Stimulated activated CD4-positive, alpha-beta T cell treated with anti-CD3 and anti-CD28 coated beads, TNF-alpha, amount 100 ng/mL, for 48 hours (primary cell): ENCODE data around the gene DNMT3B.
"Not testable (repeated sequence)": the region's sequence is repeated elsewhere in the genome, so short reads cannot be mapped to it uniquely, and the experiment has no call there.

Experiments
- DNase-seq, 3 donors: peaks; one replicate each; pipeline ENCODE4 v3.0.0-alpha.2; 2020; ENCODE audit warnings: low read depth in 3 of 3

Gene DNMT3B

DNA sequence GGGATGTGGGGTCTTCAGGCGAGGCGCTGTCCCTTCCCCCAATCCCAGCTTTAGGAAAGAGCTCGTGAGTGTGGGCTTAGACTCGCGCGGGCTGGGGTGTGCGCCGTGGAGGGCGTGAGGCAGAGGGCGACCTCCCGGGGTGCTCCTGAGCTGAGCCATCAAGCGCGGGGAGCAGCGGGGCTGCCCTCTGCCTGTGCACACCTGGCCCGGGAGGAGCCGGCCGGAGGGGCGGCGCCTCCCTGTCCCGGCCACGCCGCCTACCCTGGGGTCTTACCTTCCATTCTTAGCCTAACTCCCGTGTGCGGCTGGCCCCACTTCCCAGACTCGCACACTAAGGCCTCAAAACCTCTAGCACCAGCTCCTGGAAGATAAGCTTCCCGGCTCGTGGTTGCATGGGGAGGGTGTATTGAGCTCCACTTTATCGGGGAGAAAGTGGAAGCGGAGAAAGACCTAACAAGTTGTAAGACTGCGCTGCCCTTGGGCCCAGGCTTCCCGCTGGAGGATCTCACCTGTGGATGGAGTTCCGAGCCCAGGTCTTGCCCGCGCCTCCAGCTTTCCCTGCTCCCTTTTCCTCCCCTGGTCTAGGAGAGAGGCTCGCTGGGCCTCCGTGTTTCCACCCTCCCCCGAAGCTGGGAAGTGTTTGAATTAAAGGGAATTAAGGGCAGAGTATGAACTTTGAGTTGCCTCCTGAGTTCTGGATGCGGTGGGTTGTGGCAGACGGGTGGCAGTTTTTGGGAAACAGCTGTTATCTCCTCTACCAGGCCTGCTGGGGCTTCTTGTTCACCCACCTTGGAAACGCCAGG, 1.2 kb downstream of the DNMT3B start:
- no peak for DNase-seq

DNA sequence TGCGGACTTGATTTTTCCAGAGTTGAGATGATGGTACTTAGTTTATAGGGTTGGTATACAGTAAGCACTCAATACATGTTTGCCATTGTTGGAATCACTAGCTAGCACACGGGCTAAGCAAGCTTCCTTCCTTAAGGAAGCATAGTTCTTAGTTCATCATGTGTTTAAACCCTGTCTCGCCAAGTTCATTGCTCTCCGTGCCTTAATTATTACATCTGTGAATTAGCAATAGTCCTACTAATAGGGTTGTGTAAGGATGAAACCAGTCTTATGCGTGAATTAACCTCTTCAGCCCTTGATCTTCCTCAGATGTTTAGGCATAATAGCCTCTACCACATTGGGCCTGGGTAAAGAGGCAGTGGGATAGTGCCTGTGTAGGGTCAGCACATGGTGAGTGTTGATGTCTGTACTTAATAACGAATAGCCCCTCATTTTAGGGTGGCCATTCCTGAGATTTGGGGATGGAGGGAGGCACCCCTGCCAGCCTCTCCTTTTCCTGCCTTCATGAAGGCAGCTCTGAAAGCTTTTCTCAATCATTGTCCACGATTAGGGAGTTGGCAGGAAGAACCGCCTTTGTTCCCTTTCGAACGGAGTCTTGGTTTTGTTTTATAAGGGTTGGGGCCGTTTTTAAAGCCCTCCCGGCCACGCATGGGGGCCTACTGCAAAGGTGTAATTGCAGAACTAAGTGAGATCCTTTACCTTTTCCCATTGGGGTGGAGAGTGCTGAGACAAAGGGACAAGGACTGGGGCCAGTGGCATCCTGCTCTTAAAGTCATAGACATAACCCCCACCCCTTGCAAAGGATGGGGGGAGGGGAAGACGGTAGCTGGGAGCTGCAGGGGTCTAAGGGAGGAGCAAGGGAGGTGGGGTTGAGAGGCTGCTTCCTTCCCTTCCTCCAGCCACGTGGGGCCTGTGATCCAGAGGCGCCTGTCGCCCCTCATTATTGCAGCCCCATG, 2.1 kb downstream of the DNMT3B start:
- DNase-seq = no peak

DNA sequence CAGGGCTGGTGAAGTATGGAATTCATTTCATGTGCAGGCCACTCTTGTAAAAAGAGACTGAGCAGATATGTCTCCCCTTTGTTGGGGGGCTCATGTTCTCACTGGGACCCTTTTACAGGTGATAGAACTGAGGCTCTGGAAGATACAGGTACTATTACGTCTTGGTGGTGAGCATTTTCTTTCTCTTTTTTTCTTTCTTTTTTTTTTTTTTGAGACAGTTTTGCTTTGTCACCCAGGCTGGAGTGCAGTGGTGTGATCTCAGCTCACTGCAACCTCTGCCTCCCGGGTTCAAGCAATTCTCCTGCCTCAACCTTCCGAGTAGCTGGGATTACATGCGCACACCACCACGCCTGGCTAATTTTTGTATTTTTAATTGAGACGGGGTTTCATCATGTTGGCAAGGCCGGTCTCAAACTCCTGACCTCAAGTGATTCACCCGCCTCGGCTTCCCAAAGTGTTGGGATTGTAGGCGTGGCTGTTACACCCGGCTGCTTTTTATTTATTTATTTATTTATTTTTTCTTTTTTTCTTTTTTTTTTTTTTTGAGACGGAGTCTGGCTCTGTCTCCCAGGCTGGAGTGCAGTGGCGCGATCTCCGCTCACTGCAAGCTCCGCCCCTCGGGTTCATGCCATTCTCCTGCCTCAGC, 3.2 kb downstream of the DNMT3B start:
- not testable (repeated sequence) for DNase-seq

DNA sequence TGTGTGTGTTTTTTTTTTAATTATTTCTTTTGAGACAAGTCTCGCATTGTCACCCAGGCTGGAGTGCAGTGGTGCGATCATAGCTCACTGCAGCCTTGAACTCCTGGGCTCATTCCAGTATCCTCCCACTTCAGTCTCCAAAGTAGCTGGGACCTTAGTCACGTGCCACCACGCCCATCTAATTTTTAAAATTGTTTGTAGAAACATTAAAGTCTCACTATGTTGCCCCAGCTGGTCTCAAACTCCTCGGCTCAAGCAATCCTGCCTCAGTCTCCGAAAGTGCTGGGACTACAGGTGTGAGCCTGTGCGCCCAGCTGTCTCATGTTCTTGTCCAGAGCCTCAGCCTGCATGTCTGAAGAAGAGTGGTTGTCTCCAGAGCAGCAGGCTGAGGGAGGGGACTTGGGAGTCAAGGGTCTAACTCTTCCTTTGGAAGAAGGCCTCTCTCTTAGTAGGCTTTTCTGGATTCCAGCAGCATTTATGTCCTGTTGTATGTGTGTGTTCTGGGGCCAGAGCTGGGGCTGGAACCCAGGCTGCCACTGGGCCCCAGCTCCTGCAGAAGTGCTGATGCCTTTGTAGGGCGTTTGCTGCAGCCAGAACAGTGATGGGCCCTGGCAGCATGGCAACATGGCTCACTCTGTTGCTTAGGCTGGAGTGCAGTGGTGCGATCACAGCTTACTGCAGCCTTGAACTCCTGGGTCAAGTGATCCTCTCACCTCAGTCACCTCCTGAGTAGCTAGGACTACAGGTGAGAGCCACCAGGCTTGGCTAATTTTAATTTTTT, 5.4 kb downstream of the DNMT3B start:
- no peak for DNase-seq

DNA sequence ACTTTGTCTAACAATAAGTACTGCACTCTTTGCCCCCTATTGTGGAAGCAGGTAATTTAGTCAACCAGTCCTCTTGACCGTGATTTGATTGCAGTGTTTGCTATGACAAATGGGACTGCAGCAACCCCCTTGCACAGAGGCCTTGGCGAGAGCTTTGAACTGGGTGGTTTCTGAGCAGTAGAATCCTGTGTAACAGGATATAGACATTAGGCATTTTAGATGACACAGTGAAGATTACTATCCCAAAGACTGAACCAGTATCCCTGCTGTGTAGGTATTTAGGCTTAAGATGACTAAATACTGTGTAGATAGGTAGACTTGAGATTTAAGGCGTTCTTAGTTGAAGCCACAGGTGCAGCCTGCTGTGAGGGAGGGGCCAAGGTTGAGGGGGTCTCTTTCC, 9.9 kb downstream of the DNMT3B start:
- DNase-seq = no peak

DNA sequence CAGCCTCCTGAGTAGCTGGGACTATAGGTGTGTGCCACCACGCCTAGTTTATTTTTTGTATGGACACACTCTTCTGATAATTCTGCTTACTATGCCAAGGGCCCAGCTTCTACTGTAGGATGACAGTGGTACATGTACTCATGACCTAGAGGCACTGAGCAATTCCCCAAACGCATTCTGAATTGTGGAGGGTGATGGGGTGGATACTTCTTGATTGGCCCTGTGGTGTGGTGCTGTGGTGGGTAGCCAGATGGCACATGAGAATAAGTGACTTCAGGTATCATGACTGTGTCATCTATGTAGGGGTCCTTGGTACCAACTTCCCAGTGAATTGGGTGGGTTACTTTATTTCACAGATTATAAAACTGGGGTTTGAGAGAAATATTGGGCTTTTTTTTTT, 11.0 kb downstream of the DNMT3B start:
- no peak for DNase-seq

DNA sequence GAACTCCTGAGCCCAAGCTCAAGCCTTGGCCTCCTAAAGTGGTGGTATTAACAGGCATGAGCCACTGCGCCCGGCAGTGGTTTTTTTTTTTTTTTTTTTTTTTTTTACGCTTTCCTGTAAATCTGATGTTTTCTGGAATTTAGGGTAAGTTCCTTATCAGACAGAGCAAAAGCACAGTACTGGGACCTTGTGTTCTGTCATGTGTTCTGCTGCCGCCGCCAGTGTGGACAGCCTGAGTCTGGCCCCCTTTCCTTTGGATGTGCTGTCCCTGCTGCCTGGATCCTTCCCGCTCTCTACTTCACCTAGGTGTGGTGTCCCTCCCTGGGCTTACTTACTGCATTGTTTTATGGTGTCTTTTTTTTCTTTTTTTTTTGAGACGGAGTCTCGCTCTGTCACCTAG, 11.7 kb downstream of the DNMT3B start:
- no peak for DNase-seq

DNA sequence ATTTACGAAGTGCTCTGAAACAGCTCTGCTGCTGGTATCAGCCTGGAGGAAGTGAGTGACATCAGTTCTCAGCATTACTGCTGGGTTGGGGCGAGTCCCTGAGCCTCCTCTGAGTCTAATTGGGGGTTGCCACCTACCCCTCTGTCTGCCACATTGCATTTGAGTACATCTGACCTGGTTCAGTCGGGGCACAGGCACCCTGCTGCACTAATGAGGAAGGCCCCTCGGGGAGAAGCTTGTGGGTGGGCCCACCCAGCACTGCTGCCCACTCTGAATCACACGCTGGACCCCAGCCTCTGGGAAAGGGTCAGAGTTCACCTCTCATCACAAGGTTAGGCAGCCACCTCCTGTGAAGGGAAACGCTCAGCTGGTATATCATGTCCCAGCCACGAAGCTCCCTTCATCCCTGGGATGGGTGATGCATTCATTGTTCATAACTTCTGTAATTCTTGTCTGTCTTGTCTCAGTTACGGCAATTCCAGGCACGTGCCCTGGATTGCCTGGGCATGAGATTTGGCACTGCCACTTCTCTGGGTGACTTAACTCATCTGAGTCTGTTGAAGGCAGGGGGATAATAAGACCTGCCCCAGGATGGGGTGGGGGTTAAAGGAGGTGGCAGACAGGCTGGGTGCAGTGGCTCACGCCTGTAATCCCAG, 13.3 kb downstream of the DNMT3B start:
- no peak for DNase-seq

DNA sequence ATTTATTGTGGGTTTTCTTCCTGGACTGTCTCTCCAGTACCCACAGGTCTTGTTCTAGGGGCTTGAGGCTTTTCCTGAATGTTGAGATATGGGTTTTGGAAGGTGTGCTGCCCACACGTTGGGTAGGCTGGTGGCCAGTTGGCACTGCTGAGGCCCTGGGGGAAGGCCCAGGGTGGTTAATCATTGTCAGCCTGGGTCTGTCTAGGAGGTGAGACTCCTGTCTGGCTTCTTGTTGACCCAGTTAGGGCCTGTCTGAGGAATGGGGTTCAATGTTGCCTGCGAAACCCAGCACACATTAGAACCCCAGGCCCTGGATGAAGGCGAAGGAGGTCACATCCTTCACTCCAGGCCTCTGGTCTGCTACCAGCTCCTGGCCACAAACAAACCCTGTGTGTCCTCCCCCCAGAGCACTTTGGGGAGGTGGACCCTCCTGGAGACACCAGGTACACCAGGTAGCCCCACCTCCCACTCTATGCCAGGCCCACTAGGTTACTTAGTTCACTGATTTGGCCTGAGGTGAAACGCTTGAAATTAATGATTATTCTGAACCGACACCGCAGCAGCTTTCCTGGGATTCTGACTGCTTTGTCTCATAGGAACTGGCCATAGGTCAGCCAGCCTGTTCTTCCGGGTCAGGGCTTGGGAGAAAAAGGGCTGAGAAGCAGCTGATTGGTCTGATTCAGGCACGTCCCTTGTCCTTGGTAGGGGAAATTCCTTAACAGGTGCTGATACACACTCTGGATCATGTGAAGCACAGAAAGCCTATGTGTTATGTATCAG, 15.2 kb downstream of the DNMT3B start:
- DNase-seq = no peak

DNA sequence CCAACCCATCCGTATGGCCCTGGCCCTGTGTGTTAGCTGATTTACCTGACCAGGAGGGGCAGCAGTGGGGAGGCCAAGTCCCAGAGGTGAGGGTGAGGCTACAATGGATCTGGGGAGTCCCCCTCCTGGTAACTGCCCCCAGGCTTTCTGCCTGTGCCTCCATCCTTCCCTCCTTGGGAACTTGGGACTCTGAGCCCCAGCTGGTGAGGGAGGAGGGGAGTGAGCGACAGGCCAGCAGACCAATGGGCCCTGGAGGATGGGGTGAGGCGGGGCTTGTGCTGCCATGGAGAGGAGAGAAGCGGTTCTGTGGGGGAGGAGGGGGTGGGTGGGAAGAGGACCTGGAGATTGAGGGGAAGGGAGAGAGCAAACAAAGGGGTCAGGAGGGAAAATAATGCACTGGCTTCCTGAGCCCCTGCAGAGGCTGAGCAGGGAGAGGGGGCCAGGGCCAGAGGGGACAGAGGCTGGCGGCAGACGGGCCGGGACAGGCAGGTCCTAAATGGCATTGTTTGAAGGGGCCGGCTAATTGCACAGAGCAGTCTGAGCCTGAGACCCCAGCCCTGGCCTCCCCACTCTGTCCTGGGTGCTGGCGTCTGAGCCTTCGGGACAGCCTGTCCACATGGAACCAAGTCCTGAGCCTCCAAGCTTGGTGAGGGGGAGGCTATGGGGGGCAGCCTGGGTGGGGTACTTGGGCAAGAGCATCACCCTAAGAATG, 17.5 kb downstream of the DNMT3B start:
- DNase-seq = no peak

DNA sequence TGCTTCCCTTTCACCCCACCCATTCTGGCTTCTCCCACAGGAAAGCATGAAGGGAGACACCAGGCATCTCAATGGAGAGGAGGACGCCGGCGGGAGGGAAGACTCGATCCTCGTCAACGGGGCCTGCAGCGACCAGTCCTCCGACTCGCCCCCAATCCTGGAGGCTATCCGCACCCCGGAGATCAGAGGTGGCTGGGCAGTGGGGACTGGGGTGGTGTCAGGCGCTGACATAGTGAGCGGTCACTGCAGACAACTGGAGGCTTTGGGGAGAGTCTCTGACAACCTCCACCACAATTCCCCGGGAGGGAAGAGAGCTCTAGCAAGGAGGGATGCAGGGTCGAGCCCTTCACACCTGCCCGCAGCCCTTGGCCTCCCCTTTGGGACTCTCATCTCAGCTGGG, 18.1 kb downstream of the DNMT3B start:
- DNase-seq = no peak

DNA sequence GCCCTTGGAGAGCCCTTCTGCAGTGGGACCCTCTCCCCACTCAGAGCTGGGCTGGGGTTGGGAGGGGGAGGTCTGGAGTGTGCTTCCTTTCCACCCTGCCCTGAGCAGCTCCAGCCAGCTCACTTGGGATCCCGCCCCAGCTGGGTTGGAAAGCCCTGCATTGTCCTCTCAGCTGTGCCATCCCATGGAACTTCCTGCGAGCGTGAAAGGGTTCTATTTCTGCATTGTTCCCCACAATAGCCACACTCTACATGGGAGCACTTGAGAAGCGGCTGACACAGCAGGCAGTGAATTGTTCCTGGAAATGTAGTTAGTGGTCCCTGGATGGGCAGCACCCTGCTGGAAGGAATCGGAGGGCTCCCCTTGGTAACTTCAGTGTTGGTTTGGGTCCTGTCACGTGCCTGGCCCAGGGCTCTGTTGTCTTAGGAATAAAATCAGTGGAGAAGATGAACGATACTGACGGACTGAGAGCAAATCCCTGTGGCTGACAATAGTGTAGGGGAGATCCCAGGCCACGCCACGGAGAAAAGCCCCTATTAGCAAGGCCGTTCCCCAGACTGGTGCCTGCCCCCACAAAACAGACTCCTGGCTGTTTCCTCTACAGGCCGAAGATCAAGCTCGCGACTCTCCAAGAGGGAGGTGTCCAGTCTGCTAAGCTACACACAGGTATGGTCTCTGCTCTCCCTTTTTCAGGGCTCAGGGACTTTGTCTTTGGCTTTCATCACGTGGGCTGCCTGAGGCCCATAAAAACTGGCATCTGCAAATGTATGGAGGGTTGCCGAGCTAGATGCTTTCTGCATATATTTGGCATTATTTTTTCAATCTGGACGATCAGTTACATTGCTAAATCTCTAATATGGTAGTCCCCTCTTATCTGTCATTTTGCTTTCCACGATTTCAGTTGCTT, 18.8 kb downstream of the DNMT3B start:
- DNase-seq = no peak

DNA sequence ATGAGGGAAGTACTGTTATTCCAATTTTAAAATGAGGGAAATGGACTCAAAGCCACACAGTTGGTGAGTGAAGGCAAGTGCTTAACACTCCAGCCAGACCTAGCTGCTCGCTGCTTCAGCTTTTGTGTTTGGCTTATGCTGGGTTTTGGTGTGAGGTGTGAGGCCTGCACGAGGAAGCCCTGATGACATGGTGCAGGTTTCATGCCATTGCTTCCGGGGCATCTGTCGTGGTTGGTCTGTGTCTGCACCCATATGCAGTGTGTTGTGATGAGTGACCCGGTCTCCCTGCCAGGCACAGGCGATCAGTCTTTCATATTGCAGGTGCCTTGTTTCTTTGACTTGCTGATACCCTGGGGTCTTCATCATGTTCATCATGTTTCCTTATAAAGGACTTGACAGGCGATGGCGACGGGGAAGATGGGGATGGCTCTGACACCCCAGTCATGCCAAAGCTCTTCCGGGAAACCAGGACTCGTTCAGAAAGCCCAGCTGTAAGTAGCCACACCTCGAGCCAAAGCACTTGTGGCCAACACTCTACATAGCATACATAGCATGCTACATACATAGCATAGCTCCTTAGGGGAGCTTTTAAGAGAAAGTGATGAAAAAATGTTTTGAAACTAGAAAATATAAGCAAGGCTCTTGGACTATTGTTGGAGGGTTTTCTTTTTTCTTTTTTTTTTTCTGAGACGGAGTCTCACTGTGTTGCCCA, 22.3 kb downstream of the DNMT3B start:
- no peak for DNase-seq

DNA sequence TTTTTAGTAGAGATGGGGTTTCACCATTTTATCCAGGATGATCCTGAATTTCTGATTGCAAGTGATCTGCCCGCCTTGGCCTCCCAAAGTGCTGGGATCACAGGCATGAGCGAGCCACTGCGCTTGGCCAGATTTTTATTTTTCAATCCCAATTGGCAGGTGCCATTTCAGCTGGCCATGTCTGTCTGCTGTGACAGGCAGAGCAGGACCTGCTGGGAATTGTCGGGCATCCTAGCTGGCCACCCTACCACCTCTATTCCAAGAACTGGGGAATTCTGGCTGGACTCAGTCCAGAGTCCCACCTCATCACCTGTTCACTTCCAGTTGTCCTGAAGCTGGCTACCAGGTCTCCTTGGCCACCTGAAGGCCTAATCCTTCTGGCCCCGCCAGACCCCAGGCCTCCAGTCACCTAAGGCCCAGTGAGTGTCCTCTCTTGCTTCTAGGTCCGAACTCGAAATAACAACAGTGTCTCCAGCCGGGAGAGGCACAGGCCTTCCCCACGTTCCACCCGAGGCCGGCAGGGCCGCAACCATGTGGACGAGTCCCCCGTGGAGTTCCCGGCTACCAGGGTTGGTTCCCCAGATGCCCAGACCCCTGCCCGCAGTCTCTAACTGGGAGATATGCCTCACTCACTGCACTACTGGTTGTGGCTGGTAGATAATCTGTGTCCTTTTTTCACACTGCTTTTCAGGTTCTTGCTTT, 24.0 kb downstream of the DNMT3B start:
- DNase-seq = no peak

DNA sequence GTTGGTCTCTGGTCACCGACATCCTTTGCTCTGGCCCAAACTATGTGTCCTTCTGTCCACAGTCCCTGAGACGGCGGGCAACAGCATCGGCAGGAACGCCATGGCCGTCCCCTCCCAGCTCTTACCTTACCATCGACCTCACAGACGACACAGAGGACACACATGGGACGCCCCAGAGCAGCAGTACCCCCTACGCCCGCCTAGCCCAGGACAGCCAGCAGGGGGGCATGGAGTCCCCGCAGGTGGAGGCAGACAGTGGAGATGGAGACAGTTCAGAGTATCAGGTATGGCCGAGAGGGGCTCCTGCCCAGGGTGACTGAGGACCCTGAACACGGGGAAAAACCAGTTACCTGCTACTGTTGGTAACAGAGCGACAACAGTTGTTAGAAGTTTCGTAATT, 25.0 kb downstream of the DNMT3B start:
- DNase-seq = no peak

DNA sequence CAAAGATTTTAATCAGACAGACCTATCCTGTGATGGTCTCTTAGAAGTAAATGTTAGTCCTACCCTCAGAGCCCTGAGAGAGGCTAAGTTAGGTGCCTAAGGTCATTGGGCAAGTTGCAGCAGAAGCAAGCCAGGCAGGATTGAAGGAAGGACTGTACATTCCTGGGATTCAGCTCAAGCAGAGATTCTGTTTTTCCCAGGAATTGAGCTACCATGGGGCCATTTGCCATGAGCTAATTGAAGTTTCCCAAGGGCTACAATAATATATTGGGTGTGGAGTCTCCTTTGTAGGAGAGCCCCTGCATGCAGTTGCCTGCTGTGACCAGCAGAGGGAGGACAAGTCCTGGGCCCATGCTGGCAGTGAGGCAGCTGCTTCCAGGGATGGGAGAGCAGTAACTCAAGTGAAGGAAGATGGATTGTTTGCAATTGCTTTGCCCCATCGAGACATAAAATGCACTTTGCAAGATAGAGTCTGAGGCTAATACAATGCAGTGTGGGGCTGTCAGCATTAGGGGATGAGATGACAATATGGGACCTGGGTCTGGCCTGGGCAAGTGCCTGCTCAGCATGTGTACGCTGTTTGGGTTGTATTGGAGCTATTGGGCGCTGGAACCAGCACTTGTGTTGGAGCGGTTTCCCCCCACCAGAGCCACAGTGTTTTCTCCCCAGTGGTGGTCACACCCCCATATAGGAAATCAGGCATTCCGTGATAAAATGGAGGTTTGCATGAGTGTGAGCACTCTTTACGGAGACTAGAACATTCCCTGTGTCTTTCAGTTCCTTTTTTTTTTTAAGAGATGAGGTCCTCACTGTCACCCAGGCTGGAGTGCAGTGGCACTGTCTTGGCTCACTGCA, 27.9 kb downstream of the DNMT3B start:
- peak; percentile 41 to 56 (median 52) for DNase-seq

DNA sequence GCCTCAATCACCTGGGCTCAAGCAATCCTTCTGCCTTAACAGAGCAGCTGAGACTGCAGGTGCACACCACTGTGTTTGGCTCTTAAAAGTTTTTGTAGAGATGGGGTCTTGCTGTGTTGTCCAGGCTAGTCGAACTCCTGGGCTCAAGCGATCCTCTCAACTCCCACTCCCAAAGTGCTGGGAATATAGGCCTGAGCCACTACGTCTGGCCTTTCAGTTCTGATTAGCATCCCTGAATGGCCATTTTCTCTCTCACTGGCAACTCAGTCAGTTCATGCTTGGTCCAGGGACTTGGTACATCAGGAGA, 28.5 kb downstream of the DNMT3B start:
- DNase-seq = no peak
